ENCODE measurements around the gene CDK5RAP2.

Gene CDK5RAP2

DNA sequence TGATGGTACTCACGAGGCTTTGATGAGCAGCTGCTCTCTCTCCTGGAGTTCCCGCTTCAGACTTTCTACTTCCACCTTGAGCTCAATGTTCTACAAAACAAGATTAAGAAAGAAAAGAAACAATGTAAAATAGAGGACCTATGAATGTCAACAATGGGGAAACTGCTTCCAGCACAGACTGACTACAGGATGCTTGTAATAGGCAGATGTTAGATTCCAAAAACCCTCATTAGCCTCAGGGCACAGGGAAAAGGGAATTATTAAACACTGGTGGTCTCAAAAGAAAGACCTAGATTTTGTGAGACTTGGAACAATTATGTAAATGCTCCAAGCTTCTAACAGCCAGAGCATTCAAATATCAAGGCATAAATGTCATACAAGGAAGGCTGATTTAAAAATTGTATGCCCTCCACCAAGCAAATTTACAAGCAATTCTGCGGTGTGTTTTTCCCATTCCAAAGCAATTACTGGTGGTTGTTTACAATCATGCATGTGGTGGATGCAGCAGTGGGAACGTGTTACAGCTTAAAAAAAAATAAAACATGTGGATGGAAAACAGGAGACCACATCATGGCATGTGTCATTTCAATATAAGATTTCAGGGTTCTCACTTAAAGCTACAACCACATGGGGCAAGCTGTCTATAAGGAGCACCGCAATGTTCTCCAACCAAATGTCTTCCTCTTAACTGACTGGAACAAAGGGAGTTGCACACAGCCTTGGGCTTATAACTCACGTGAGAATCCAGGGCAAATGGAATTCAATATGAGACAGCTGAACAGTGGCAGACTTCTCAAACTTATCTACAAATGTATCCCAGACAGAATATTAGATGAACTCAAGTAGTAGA is 34.0 kb downstream of the CDK5RAP2 start:
- no peak for TF ChIP-seq RAD21 (IDR thresholded peaks at IDR 0.05; ENCODE audit: low read depth)
- TF ChIP-seq, protein P1, sequence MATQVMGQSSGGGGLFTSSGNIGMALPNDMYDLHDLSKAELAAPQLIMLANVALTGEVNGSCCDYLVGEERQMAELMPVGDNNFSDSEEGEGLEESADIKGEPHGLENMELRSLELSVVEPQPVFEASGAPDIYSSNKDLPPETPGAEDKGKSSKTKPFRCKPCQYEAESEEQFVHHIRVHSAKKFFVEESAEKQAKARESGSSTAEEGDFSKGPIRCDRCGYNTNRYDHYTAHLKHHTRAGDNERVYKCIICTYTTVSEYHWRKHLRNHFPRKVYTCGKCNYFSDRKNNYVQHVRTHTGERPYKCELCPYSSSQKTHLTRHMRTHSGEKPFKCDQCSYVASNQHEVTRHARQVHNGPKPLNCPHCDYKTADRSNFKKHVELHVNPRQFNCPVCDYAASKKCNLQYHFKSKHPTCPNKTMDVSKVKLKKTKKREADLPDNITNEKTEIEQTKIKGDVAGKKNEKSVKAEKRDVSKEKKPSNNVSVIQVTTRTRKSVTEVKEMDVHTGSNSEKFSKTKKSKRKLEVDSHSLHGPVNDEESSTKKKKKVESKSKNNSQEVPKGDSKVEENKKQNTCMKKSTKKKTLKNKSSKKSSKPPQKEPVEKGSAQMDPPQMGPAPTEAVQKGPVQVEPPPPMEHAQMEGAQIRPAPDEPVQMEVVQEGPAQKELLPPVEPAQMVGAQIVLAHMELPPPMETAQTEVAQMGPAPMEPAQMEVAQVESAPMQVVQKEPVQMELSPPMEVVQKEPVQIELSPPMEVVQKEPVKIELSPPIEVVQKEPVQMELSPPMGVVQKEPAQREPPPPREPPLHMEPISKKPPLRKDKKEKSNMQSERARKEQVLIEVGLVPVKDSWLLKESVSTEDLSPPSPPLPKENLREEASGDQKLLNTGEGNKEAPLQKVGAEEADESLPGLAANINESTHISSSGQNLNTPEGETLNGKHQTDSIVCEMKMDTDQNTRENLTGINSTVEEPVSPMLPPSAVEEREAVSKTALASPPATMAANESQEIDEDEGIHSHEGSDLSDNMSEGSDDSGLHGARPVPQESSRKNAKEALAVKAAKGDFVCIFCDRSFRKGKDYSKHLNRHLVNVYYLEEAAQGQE (IDR thresholded peaks at IDR 0.05; ENCODE audit: low read depth), result no peak
- no peak for TF ChIP-seq TEAD4 (IDR thresholded peaks at IDR 0.05)

DNA sequence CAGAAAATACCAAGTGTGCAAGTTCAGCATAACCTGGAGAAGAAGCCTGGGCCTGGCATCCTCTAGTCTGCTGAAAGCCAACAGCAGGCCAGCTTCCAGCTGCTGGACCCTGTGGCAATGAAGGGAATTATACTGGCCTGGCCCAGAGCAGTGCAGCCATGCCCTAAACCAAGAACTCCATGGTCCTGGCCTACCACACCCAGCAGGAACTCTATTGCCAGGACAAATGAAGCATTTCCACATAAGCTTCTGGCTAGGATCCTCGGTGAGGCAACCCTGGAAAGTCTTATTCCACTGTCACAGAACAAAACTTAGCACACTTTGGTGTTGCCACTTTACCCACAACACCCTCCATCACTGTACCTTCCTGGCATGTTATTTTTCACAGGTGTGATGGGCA is 35.5 kb downstream of the CDK5RAP2 start:
- no peak for TF ChIP-seq NFIC (IDR thresholded peaks at IDR 0.05)

DNA sequence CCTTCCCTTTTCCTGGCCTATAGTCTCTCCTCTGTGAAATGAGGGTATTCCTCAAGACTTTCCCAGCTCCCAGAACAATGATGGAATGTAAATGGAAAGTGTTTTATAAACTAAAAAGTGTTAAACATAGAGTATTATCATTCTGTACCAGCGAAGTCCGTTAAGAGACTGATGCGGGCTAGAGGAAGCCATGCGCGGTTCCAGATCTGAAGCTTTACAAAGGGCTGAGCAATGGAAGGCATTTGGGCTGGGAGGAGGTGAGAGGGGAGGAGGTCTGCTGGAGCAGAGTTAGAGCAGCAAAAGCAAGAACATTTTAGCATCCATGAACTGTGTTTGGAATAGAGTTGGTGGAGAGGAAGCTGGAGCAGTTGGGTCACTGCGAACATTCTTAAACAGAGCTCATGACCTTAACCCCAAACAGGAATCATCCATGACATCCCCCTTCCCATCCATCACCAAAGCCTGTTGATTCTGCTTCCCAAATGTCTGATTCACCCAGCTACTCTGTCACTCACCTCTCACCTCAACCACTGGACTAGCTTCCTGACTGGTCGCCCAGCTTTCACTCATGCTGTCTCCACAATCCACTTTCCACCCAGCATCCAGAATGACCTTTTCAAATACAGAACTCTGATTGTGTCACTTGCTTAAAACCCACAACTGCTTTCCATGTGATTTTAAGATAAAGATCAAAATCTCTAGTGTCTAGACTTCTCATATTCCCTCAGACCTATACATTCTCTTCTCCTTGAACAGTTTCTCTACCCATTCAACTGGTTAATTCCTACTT is 37.1 kb downstream of the CDK5RAP2 start:
- TF ChIP-seq CEBPB (IDR thresholded peaks at IDR 0.05) (no peak), ZBTB7A (IDR thresholded peaks at IDR 0.05; ENCODE audit: low read depth) (no peak), EP300 (IDR thresholded peaks at IDR 0.05; ENCODE audit: borderline replicate concordance) (no peak), EGR1 (IDR thresholded peaks at IDR 0.05) (no peak), NFIC (IDR thresholded peaks at IDR 0.05) (no peak), CREB1 (IDR thresholded peaks at IDR 0.05; ENCODE audit: low read depth) (no peak), TCF12 (IDR thresholded peaks at IDR 0.05; ENCODE audit: low read depth) (no peak), FOXM1 (IDR thresholded peaks at IDR 0.05; ENCODE audit: borderline replicate concordance, low read depth) (no peak), TEAD4 (IDR thresholded peaks at IDR 0.05) (no peak), TAF1 (IDR thresholded peaks at IDR 0.05; ENCODE audit: low read depth) (no peak), RAD21 (IDR thresholded peaks at IDR 0.05; ENCODE audit: low read depth) (no peak), YY1 (IDR thresholded peaks at IDR 0.05; ENCODE audit: low read depth) (no peak)
- TF ChIP-seq, protein P2, sequence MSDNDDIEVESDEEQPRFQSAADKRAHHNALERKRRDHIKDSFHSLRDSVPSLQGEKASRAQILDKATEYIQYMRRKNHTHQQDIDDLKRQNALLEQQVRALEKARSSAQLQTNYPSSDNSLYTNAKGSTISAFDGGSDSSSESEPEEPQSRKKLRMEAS (IDR thresholded peaks at IDR 0.05), result no peak
- TF ChIP-seq, protein P1 (IDR thresholded peaks at IDR 0.05; ENCODE audit: low read depth), result no peak
- TF ChIP-seq, protein P3, sequence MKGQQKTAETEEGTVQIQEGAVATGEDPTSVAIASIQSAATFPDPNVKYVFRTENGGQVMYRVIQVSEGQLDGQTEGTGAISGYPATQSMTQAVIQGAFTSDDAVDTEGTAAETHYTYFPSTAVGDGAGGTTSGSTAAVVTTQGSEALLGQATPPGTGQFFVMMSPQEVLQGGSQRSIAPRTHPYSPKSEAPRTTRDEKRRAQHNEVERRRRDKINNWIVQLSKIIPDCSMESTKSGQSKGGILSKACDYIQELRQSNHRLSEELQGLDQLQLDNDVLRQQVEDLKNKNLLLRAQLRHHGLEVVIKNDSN (IDR thresholded peaks at IDR 0.05), result no peak

DNA sequence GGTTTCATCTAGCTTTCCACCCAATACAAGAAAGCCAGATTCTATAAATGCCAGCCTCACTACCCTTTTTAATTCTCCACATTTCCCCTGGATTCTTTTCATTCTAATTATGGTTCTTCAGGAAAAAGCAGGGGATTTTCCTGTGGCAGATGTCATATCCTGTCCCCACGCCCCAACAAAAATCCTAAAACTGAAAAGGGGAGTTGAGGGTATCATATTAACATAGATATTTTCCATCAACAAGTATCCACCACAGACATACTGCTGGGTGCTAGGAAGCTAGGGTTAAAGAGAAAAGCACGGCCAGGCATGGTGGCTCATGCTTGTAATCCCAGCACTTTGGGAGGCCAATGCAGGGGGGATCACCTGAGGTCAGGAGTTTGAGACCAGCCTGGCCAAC is 38.0 kb downstream of the CDK5RAP2 start:
- TF ChIP-seq, protein P1 (IDR thresholded peaks at IDR 0.05; ENCODE audit: low read depth), result no peak
- no peak for TF ChIP-seq NFIC (IDR thresholded peaks at IDR 0.05)
- no peak for TF ChIP-seq EGR1 (IDR thresholded peaks at IDR 0.05)
- no peak for TF ChIP-seq YY1 (IDR thresholded peaks at IDR 0.05; ENCODE audit: low read depth)
- TF ChIP-seq TCF12 (IDR thresholded peaks at IDR 0.05; ENCODE audit: low read depth), result no peak
- no peak for TF ChIP-seq TAF1 (IDR thresholded peaks at IDR 0.05; ENCODE audit: low read depth)
- TF ChIP-seq EP300 (IDR thresholded peaks at IDR 0.05; ENCODE audit: borderline replicate concordance), result no peak
- no peak for TF ChIP-seq CREB1 (IDR thresholded peaks at IDR 0.05; ENCODE audit: low read depth)

DNA sequence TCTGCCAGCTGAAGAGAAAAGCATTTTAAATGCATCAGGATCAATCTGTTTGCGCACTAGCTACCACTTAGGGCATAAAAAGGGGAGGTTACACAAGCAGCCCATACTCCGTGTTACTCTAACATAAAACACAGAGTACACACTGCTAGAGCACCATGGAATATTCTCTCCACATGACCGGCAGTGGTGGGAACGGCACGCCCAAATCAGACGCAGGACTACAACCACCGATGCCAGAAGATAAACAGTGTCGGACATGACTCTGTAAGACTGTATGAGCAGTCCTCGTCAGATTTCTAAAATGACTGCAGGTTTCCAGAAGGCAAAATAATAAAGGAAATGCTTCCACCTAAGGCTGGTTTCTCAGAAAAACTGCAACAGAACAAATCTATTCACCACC is 40.0 kb downstream of the CDK5RAP2 start:
- TF ChIP-seq, protein P1 (IDR thresholded peaks at IDR 0.05; ENCODE audit: low read depth), result no peak
- no peak for TF ChIP-seq YY1 (IDR thresholded peaks at IDR 0.05; ENCODE audit: low read depth)
- TF ChIP-seq, protein P2 (IDR thresholded peaks at IDR 0.05), result no peak
- TF ChIP-seq EP300 (IDR thresholded peaks at IDR 0.05; ENCODE audit: borderline replicate concordance), result no peak
- TF ChIP-seq TEAD4 (IDR thresholded peaks at IDR 0.05), result no peak
- no peak for TF ChIP-seq FOXM1 (IDR thresholded peaks at IDR 0.05; ENCODE audit: borderline replicate concordance, low read depth)
- no peak for TF ChIP-seq ZBTB7A (IDR thresholded peaks at IDR 0.05; ENCODE audit: low read depth)
- TF ChIP-seq TCF12 (IDR thresholded peaks at IDR 0.05; ENCODE audit: low read depth), result no peak
- no peak for TF ChIP-seq EGR1 (IDR thresholded peaks at IDR 0.05)
- TF ChIP-seq NFIC (IDR thresholded peaks at IDR 0.05), result no peak
- TF ChIP-seq TAF1 (IDR thresholded peaks at IDR 0.05; ENCODE audit: low read depth), result no peak
- TF ChIP-seq RAD21 (IDR thresholded peaks at IDR 0.05; ENCODE audit: low read depth), result no peak
- TF ChIP-seq, protein P3 (IDR thresholded peaks at IDR 0.05), result no peak
- no peak for TF ChIP-seq CEBPB (IDR thresholded peaks at IDR 0.05)
